GM12872 (cell line): Measurements from ENCODE around the gene RNF225.

Experiments
- CTCF ChIP-seq: IDR thresholded peaks from 3 replicates; pipeline ENCODE4 v1.5.1; 2011; ENCODE audit warnings: low read depth, mild to moderate bottlenecking, low read length, moderate library complexity; ENCODE audit not compliant: insufficient read depth

The RNF225 gene

DNA sequence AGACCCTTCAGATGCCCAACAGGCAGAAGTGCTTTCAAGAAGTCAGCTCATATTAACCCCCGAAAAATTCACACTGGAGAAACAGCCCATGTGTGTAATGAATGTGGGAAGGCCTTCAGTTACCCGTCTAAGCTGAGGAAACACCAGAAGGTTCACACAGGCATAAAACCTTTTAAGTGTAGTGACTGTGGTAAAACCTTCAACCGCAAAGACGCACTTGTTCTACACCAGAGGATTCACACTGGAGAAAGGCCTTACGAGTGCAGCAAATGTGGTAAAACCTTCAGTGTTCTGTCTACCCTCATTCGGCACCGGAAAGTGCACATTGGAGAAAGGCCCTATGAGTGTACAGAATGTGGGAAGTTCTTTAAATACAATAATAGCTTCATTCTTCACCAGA is 21.6 kb downstream of the RNF225 start:
- no peak for TF ChIP-seq CTCF

DNA sequence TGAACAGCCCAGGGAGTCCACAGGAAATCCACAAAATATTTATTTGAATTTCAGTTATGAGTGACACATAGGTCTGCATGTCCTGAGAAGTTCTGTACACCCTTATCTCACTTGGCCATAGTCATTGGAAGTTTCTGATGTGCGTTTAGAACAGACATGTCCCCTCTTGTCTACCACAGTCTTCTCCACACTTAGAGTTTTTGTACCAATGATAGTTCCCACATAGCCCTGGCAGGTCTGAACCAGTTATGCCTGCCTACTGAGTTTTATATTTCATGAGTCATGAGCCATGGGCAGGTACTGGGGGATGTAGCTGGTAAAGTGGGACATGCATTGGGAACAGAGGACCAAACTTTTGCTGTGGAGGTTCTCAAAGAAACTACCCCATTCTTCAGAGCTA is 33.2 kb downstream of the RNF225 start:
- TF ChIP-seq CTCF, result no peak

GRCh38 chr19:58429745-58430144 is 34.3 kb downstream of the RNF225 start:
- no peak for TF ChIP-seq CTCF

DNA sequence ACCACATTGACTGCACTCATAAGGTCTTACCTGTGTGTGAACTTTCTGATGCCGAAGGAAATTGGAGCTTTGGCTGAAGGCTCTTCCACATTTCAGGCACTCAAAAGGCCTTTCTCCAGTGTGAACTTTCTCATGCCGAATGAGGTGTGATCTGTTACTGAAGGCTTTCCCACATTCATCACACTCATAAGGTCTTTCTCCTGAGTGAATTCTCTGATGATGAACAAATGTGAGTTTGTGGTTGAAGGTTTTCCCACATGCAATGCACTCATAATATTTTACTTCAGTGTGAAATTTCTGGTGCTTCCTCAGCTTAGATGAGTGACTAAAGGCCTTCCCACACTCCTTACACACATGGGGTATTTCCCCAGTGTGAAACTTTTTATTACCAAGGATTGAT is 38.8 kb downstream of the RNF225 start:
- no peak for TF ChIP-seq CTCF

- TF ChIP-seq CTCF, result no peak
Observed at GRCh38 chr19:58439576-58440554, 44.4 kb downstream of the RNF225 start, which contains the start of gene ZNF132. TSS of gene ZNF132 (minus strand) at chr19:58440153. CDS start at chr19:58439821, 332 bp downstream.

DNA sequence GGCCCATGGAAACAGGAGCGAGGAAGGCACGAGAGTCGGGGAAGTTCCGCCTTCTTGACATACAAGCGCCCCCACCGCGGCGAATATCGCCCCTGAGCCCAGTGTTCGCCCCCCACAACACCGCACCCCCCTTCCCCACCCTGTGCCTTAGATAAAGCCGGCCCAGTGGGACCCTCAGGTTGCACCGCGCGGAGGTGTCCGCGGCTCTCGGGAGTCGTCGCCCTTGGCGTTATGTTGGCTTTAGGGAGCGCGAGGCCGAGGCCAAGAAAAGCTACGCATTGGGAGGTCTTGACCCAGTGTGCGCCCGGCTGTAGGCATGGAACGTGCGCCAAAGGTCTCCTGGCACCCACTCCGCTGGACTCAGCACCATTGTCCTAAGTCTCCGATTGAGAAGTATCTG is 45.1 kb downstream of the RNF225 start:
- TF ChIP-seq CTCF, result no peak
